Astrocyte (in vitro differentiated cells and primary cell): Measurements from ENCODE around the gene NEK3. TPM values are rescaled to one million over a fixed set of nuclear protein-coding genes. Genes with fewer than 3 reads are reported as not detected.

Source experiments
- DNase-seq: peaks from one replicate; pipeline ENCODE4 v3.0.0-alpha.2; 2010; ENCODE audit warnings: low read depth
- FAIRE-seq: peaks from 2 replicates; lab custom pipeline; 2011; peaks lifted over from hg19 to GRCh38; lab: Jason Lieb, UNC
- H2AFZ ChIP-seq: 2 replicates; pipeline ENCODE4 v1.6.0; 2012; ENCODE audit warnings: low read depth, low read length, inconsistent platforms
- H3K27ac ChIP-seq: 2 replicates; pipeline ENCODE4 v1.5.1; 2011; ENCODE audit warnings: low read depth, low read length, inconsistent platforms
- H3K27me3 ChIP-seq: 2 replicates; pipeline ENCODE4 v1.6.0; 2011; ENCODE audit warnings: low read length, inconsistent platforms; ENCODE audit not compliant: insufficient read depth
- H3K36me3 ChIP-seq: 2 replicates; pipeline ENCODE4 v1.5.1; 2011; ENCODE audit warnings: low read length, inconsistent platforms; ENCODE audit not compliant: insufficient read depth
- H3K4me1 ChIP-seq: 2 replicates; pipeline ENCODE4 v1.5.1; 2011; ENCODE audit warnings: low read length, inconsistent platforms; ENCODE audit not compliant: insufficient read depth
- H3K4me2 ChIP-seq: 2 replicates; pipeline ENCODE4 v1.6.0; 2012; ENCODE audit warnings: low read length, inconsistent platforms
- H3K4me3 ChIP-seq: 2 replicates; pipeline ENCODE4 v1.5.1; 2011; ENCODE audit warnings: low read depth, mild to moderate bottlenecking, low read length, inconsistent platforms; ENCODE audit not compliant: insufficient read depth
- H3K79me2 ChIP-seq: 2 replicates; pipeline ENCODE4 v1.6.0; 2012; ENCODE audit warnings: mild to moderate bottlenecking, low read length, inconsistent platforms; ENCODE audit not compliant: insufficient read depth
- H3K9ac ChIP-seq: 2 replicates; pipeline ENCODE4 v1.6.0; 2012; ENCODE audit warnings: mild to moderate bottlenecking, low read length, inconsistent platforms
- H3K9me3 ChIP-seq: 2 replicates; pipeline ENCODE4 v1.5.1; 2012; ENCODE audit warnings: low read depth, mild to moderate bottlenecking, low read length, inconsistent platforms; ENCODE audit not compliant: insufficient read depth
- H4K20me1 ChIP-seq: 2 replicates; pipeline ENCODE4 v1.6.0; 2012; ENCODE audit warnings: low read length, inconsistent platforms; ENCODE audit not compliant: insufficient read depth
- H3K27ac Mint-ChIP-seq: one replicate; pipeline ENCODE4 v1.8.0; 2021; ENCODE audit warnings: mild to moderate bottlenecking, mixed read lengths; ENCODE audit not compliant: unreplicated experiment
- H3K27me3 Mint-ChIP-seq: one replicate; pipeline ENCODE4 v1.8.0; 2021; ENCODE audit warnings: low read depth, mixed read lengths; ENCODE audit not compliant: unreplicated experiment
- H3K36me3 Mint-ChIP-seq: one replicate; pipeline ENCODE4 v1.8.0; 2021; ENCODE audit warnings: low read depth, mixed read lengths; ENCODE audit not compliant: unreplicated experiment
- H3K4me1 Mint-ChIP-seq: one replicate; pipeline ENCODE4 v1.8.0; 2021; ENCODE audit warnings: low read depth, mixed read lengths; ENCODE audit not compliant: unreplicated experiment
- H3K4me3 Mint-ChIP-seq: one replicate; pipeline ENCODE4 v1.8.0; 2021; ENCODE audit warnings: mild to moderate bottlenecking, moderate library complexity, mixed read lengths; ENCODE audit not compliant: unreplicated experiment
- H3K9me3 Mint-ChIP-seq: one replicate; pipeline ENCODE4 v1.8.0; 2021; ENCODE audit warnings: mild to moderate bottlenecking, mixed read lengths; ENCODE audit not compliant: unreplicated experiment
- CTCF ChIP-seq: IDR thresholded peaks from 2 replicates; pipeline ENCODE4 v1.5.1; 2011; ENCODE audit warnings: low read depth, mild to moderate bottlenecking, inconsistent platforms, low read length, moderate library complexity; ENCODE audit not compliant: insufficient read depth
- EZH2 ChIP-seq: IDR thresholded peaks from 2 replicates; pipeline ENCODE4 v1.6.1; 2012; ENCODE audit warnings: mild to moderate bottlenecking, low read length, inconsistent platforms; ENCODE audit not compliant: insufficient read depth
- total RNA-seq: library from RNA; stranded (reverse); gene quantifications from 2 replicates; pipeline ENCODE4 v1.2.1, GENCODE V29; 2021

NEK3 gene
- total RNA-seq, 1 donor from 2014 or later = 13.9 TPM

GRCh38 chr13:52162279-52163101, 3.1 kb upstream of the NEK3 start:
- no peak for TF ChIP-seq EZH2
- no peak for TF ChIP-seq CTCF
- Histone ChIP-seq H3K27ac (no peak overlapping the region), H3K36me3 (no peaks in the 10 kb centered on the region), H4K20me1 (no peaks in the 10 kb centered on the region), H3K4me1 (peaks cover 26% of the 10 kb centered on the region), H3K4me3 (no peak overlapping the region), H3K79me2 (no peaks in the 10 kb centered on the region), H3K9me3 (no peaks in the 10 kb centered on the region), H3K4me2 (peak overlapping the region; percentile 61), H2AFZ (no peak overlapping the region), H3K9ac (no peak overlapping the region), H3K27me3 (no peaks in the 10 kb centered on the region)
- Mint-ChIP-seq H3K4me1 (peaks cover 37% of the 10 kb centered on the region), H3K36me3 (peaks cover 4% of the 10 kb centered on the region), H3K9me3 (no peaks in the 10 kb centered on the region), H3K27ac (no peak overlapping the region), H3K27me3 (peaks cover 3% of the 10 kb centered on the region), H3K4me3 (no peak overlapping the region)
- FAIRE-seq (peak; percentile 9), DNase-seq (peak; percentile 60)

GRCh38 chr13:52161181-52161646, 1.8 kb upstream of the NEK3 start:
- Mint-ChIP-seq H3K4me3 (no peak overlapping the region), H3K27me3 (peaks cover 3% of the 10 kb centered on the region), H3K27ac (no peak overlapping the region), H3K9me3 (no peaks in the 10 kb centered on the region), H3K4me1 (peaks cover 48% of the 10 kb centered on the region), H3K36me3 (no peaks in the 10 kb centered on the region)
- Histone ChIP-seq H3K9ac (no peak overlapping the region), H3K9me3 (no peaks in the 10 kb centered on the region), H3K79me2 (no peaks in the 10 kb centered on the region), H3K4me1 (peaks cover 26% of the 10 kb centered on the region), H3K27ac (no peak overlapping the region), H4K20me1 (no peaks in the 10 kb centered on the region), H3K36me3 (no peaks in the 10 kb centered on the region), H3K4me3 (no peak overlapping the region), H2AFZ (no peak overlapping the region), H3K27me3 (no peaks in the 10 kb centered on the region), H3K4me2 (no peak overlapping the region)
- TF ChIP-seq EZH2 (no peak), CTCF (no peak)
- no peak for DNase-seq
- FAIRE-seq = no peak

DNA sequence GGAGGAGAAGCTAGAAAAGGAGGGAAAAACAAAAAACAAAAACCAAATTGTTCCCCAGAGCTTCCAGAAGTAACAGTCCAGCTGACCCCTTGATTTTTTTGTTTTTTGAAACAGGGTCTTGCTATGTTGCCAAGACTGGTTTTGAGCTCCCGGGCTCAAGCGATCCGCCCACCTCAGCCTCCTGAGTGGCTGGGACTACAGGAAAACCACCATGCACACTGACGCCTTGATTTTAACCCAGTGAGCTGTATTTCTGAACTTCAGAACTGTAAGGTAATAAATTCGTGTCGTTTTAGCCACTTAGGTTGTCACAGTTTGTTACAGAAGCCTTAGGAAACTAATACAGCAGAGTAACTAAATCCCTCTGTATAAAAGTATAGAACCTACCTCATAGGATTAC, 1.1 kb upstream of the NEK3 start:
- FAIRE-seq (no peak), DNase-seq (no peak)
- no peaks in the 10 kb centered on the region for H3K79me2 ChIP-seq
- no peak overlapping the region for H3K4me3 ChIP-seq
- no peak overlapping the region for H3K27ac ChIP-seq
- Mint-ChIP-seq H3K27me3 (peaks cover 3% of the 10 kb centered on the region), H3K27ac (no peak overlapping the region), H3K36me3 (no peaks in the 10 kb centered on the region), H3K4me3 (no peak overlapping the region), H3K4me1 (peaks cover 48% of the 10 kb centered on the region), H3K9me3 (no peaks in the 10 kb centered on the region)
- no peaks in the 10 kb centered on the region for H3K9me3 ChIP-seq
- no peaks in the 10 kb centered on the region for H3K36me3 ChIP-seq
- no peak overlapping the region for H3K9ac ChIP-seq
- no peaks in the 10 kb centered on the region for H3K27me3 ChIP-seq
- TF ChIP-seq EZH2 = no peak
- no peak for TF ChIP-seq CTCF
- H3K4me1 ChIP-seq = peaks cover 26% of the 10 kb centered on the region
- no peak overlapping the region for H2AFZ ChIP-seq
- no peak overlapping the region for H3K4me2 ChIP-seq
- H4K20me1 ChIP-seq = no peaks in the 10 kb centered on the region
